SK-N-SH (cell line): ENCODE results near the gene SLC25A21. TPM values are rescaled to one million over a fixed set of nuclear protein-coding genes. Genes with fewer than 3 reads are reported as not detected.

ENCODE experiments used
- CTCF ChIA-PET: fragments of 300-600, 350-600 bp; formaldehyde crosslinking; extraction: SDS; loops from one replicate; lab custom pipeline; 2021; lab: Yijun Ruan, JAX
- POLR2A ChIA-PET: fragments of 350-600 bp; sonication (Branson Sonifier 250); formaldehyde crosslinking; extraction: SDS; loops from one replicate; lab custom pipeline; 2020; ENCODE audit warnings: antibody characterized with exemption, inconsistent platforms; lab: Yijun Ruan, JAX
- DNase-seq: peaks from one replicate; pipeline ENCODE4 v3.0.0; 2012
- H2AFZ ChIP-seq: fragments of 200-600 bp; sonication (generic); 2 replicates; pipeline ENCODE4 v1.8.1; 2016; ENCODE audit warnings: antibody characterized with exemption, mild to moderate bottlenecking, low read depth
- H3F3A ChIP-seq: fragments of 200-600 bp; sonication (generic); replicated peaks from 2 replicates; pipeline ENCODE3; 2016; ENCODE audit warnings: antibody characterized with exemption, mild to moderate bottlenecking; ENCODE audit not compliant: insufficient read depth
- H3K27ac ChIP-seq, 2 experiments: fragments of 200-500 bp in 1 of 2; fragments of 200-600 bp in 1 of 2; sonication (Bioruptor generic) in 1 of 2; sonication (generic), shearing (Covaris generic) in 1 of 2; 2 replicates each; pipeline versions ENCODE4 v1.5.1 to v1.6.1; 2014 to 2016; ENCODE audit warnings: low read depth in 2 of 2, inconsistent platforms in 1 of 2, low read length in 1 of 2, mild to moderate bottlenecking in 1 of 2, mixed read lengths in 1 of 2
- H3K27me3 ChIP-seq: fragments of 200-600 bp; sonication (generic), shearing (Covaris generic); 2 replicates; pipeline ENCODE4 v1.6.1; 2016; ENCODE audit warnings: mixed run types; ENCODE audit not compliant: insufficient read depth
- H3K36me3 ChIP-seq, 2 experiments: fragments of 200-500 bp in 1 of 2; fragments of 200-600 bp in 1 of 2; sonication (Bioruptor generic) in 1 of 2; sonication (generic) in 1 of 2; replicated peaks in 1 of 2; 2 replicates each; pipeline versions ENCODE3 to v1.5.1; 2014 to 2016; ENCODE audit warnings: low read length in 1 of 2, mild to moderate bottlenecking in 1 of 2; ENCODE audit not compliant: insufficient read depth in 2 of 2, control insufficient read depth in 1 of 2
- H3K4me1 ChIP-seq, 2 experiments: fragments of 200-500 bp in 1 of 2; fragments of 200-600 bp in 1 of 2; sonication (Bioruptor generic) in 1 of 2; sonication (generic), shearing (Covaris generic) in 1 of 2; 2 replicates each; pipeline versions ENCODE4 v1.5.1 to v1.6.1; 2014 to 2016; ENCODE audit warnings: low read depth in 1 of 2, low read length in 1 of 2, mixed run types in 1 of 2; ENCODE audit not compliant: insufficient read depth in 2 of 2, control insufficient read depth in 1 of 2
- H3K4me2 ChIP-seq: fragments of 200-600 bp; sonication (generic), shearing (Covaris generic); 2 replicates; pipeline ENCODE4 v1.6.1; 2017; ENCODE audit warnings: mixed run types
- H3K4me3 ChIP-seq, 2 experiments: fragments of 200-500 bp in 1 of 2; fragments of 200-600 bp in 1 of 2; sonication (Bioruptor generic) in 1 of 2; sonication (generic), shearing (Covaris generic) in 1 of 2; 2 replicates each; pipeline versions ENCODE4 v1.5.1 to v1.8.1; 2014 to 2016; ENCODE audit warnings: low read depth in 2 of 2, inconsistent platforms in 1 of 2, low read length in 1 of 2, mild to moderate bottlenecking in 1 of 2, mixed read lengths in 1 of 2, moderate library complexity in 1 of 2
- H3K79me2 ChIP-seq: fragments of 200-600 bp; sonication (generic); 2 replicates; pipeline ENCODE4 v1.8.1; 2017; ENCODE audit warnings: mild to moderate bottlenecking; ENCODE audit not compliant: insufficient read depth
- H3K9ac ChIP-seq: fragments of 200-600 bp; sonication (generic); 2 replicates; pipeline ENCODE4 v1.6.1; 2017; ENCODE audit warnings: mixed run types
- H3K9me2 ChIP-seq: fragments of 200-600 bp; sonication (generic); 2 replicates; pipeline ENCODE4 v1.6.1; 2017; ENCODE audit warnings: mixed run types
- H3K9me3 ChIP-seq: fragments of 200-600 bp; sonication (generic); 2 replicates; pipeline ENCODE4 v1.6.1; 2017; ENCODE audit warnings: mixed run types, mild to moderate bottlenecking, moderate library complexity
- H4K20me1 ChIP-seq: fragments of 200-600 bp; sonication (generic); 2 replicates; pipeline ENCODE4 v1.6.1; 2017; ENCODE audit warnings: mild to moderate bottlenecking, mixed run types; ENCODE audit not compliant: insufficient read depth
- EP300 ChIP-seq, 2 experiments: IDR thresholded peaks; 2 replicates each; pipeline versions ENCODE4 v1.4.0 to v1.6.1; 2012; ENCODE audit warnings: borderline replicate concordance in 1 of 2, low read depth in 1 of 2, low read length in 1 of 2
- FOSL2 ChIP-seq: IDR thresholded peaks from 2 replicates; pipeline ENCODE4 v1.4.0; 2012; ENCODE audit warnings: low read depth, mild to moderate bottlenecking, moderate library complexity, borderline replicate concordance
- JUND ChIP-seq: IDR thresholded peaks from 2 replicates; pipeline ENCODE4 v1.4.0; 2012
- MEF2A ChIP-seq: IDR thresholded peaks from 2 replicates; pipeline ENCODE4 v1.4.0; 2012; ENCODE audit warnings: low read depth, borderline replicate concordance
- MXI1 ChIP-seq: IDR thresholded peaks from 2 replicates; pipeline ENCODE4 v1.6.1; 2012; ENCODE audit warnings: mild to moderate bottlenecking, low read depth, low read length, improper control_type of control experiment
- NFIC ChIP-seq: IDR thresholded peaks from 2 replicates; pipeline ENCODE4 v1.4.0; 2012; ENCODE audit warnings: borderline replicate concordance
- RCOR1 ChIP-seq: fragments of 150-350 bp; IDR thresholded peaks from 2 replicates; pipeline ENCODE4 v1.6.1; 2017; ENCODE audit warnings: antibody characterized with exemption, low read length
- RXRA ChIP-seq: IDR thresholded peaks from 2 replicates; pipeline ENCODE4 v1.4.0; 2012; ENCODE audit warnings: low read depth, mild to moderate bottlenecking, borderline replicate concordance
- SIN3A ChIP-seq: IDR thresholded peaks from 2 replicates; pipeline ENCODE4 v1.6.1; 2012; ENCODE audit warnings: low read depth, mild to moderate bottlenecking, low read length, moderate library complexity, borderline replicate concordance
- YY1 ChIP-seq: IDR thresholded peaks from 2 replicates; pipeline ENCODE4 v1.4.0; 2012; ENCODE audit warnings: low read depth, mild to moderate bottlenecking
- WGBS: methylation state at CpG from one replicate; pipeline ENCODE4 v1.1.6; 2017; ENCODE audit warnings: low lambda C conversion rate; 5-methylcytosine and 5-hydroxymethylcytosine counted together
- polyA plus RNA-seq, 3 experiments: library from polyadenylated mRNA; depleted of rRNA; stranded (reverse); fragments of >200 nt; gene quantifications; 2 replicates each; pipeline ENCODE4 v1.2.3, GENCODE V29; 2012
- TF ChIP-seq, protein P1 (sequence below): fragments of 150-350 bp; IDR thresholded peaks from 2 replicates; pipeline ENCODE4 v1.6.1; 2016; ENCODE audit warnings: mild to moderate bottlenecking, low read depth, low read length
- TF ChIP-seq, protein P2 (sequence below): fragments of 150-350 bp; IDR thresholded peaks from 2 replicates; pipeline ENCODE4 v1.6.1; 2017; ENCODE audit warnings: antibody characterized with exemption, low read length, low read depth, borderline replicate concordance

SLC25A21 gene
- polyA plus RNA-seq, 1 of the 3 experiments (the other 2 are of a cell fraction), result not detected

DNA sequence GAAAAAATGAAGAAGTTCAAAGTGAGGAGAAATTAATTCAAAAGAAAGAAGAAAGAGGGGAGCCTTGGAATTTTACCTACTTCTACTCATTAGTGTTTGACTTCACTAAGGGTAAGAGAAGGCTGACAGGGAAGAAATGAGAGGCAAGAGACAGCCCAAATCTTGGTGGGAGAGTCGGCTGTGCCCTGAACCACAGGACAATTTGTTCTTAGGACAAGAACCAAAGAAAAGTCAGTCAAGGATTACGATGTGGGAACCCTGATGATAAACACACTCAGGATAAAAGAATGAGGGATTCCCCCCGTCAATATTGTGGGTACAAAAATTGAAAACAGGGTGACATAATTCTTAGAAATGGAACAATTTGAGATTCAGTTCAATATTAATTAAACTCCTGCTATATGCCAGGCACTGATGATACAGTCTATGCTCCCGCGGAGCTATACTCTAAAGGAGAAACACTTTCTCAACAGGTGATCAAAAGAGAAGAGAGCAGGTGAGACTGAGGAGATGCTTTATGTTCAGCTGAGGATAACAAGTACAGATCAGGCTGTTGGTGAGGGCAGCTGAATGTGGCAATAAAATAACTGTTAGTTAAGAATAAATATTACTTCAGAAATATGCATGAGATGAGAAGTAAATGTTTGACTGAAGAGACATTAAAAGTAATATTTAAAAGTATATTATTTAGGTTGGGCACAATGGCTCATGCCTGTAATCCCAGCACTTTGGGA, 175.4 kb downstream of the SLC25A21 start:
- Histone ChIP-seq H3K4me3 (no peak overlapping the region), H3K4me2 (no peak overlapping the region), H3K27ac (no peak overlapping the region), H3F3A (no peaks in the 10 kb centered on the region), H4K20me1 (no peaks in the 10 kb centered on the region), H3K27me3 (no peaks in the 10 kb centered on the region), H3K9me3 (no peaks in the 10 kb centered on the region), H3K36me3 (no peaks in the 10 kb centered on the region), H3K9me2 (no peaks in the 10 kb centered on the region), H3K79me2 (no peaks in the 10 kb centered on the region), H3K9ac (no peak overlapping the region), H3K4me1 (no peaks in the 10 kb centered on the region), H2AFZ (no peak overlapping the region)
- ChIA-PET POLR2A (no interaction called here), CTCF (no interaction called here)
- WGBS, result 12% methylated on average over 5 of the region's 5 CpGs
- no peak for DNase-seq
- TF ChIP-seq JUND (no peak), SIN3A (no peak), YY1 (no peak), NFIC (no peak)
- TF ChIP-seq, protein P1, sequence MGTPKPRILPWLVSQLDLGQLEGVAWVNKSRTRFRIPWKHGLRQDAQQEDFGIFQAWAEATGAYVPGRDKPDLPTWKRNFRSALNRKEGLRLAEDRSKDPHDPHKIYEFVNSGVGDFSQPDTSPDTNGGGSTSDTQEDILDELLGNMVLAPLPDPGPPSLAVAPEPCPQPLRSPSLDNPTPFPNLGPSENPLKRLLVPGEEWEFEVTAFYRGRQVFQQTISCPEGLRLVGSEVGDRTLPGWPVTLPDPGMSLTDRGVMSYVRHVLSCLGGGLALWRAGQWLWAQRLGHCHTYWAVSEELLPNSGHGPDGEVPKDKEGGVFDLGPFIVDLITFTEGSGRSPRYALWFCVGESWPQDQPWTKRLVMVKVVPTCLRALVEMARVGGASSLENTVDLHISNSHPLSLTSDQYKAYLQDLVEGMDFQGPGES, result no peak

DNA sequence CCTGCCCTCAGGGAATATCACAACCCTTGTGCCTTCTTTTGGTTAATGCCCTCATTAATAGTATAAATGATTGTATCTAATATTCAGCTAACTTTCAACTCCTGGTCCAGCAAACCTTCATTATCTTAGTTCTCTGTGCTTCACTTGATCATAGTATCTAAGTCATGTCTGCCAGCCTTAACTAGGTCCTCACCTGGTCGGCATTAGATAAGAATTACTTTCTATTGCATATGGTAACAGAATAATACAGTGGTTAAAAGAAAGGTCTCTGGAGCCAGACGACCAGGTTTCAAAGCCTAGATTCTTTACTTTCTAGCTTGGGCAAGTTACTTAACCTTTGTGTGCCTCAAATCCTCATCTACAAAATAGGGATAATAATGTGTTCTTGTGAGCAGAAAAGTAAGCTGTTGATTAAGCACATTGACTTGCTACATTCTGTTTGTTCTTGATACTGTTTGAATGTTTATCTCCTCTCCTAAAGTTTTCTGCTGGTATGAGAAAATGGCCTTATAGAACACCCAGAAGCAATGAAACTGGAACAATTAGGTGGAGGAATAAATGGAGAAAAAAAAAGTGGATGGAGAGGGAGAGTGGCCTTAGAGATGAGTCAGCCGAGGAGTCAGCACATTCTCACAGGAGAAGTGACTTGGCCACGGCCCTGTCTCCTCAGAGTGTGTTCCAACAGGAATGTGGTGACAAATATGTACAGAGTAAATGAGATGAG, 176.1 kb downstream of the SLC25A21 start:
- Histone ChIP-seq H3K79me2 (no peaks in the 10 kb centered on the region), H3K36me3 (no peaks in the 10 kb centered on the region), H3K27me3 (no peaks in the 10 kb centered on the region), H4K20me1 (no peaks in the 10 kb centered on the region), H3K9me3 (no peaks in the 10 kb centered on the region), H3K4me3 (no peak overlapping the region), H3F3A (no peaks in the 10 kb centered on the region), H3K4me2 (no peak overlapping the region), H3K4me1 (no peaks in the 10 kb centered on the region), H2AFZ (no peak overlapping the region), H3K9me2 (no peaks in the 10 kb centered on the region), H3K27ac (no peak overlapping the region), H3K9ac (no peak overlapping the region)
- no peak for DNase-seq
- POLR2A ChIA-PET, result no interaction called here
- WGBS, result 10% methylated on average over 4 of the region's 4 CpGs
- TF ChIP-seq EP300 (IDR thresholded peaks at IDR 0.05; ENCODE audit: borderline replicate concordance in 1 of 2, low read depth in 1 of 2, low read length in 1 of 2) (no peak), FOSL2 (no peak), RCOR1 (no peak), MEF2A (no peak), RXRA (no peak), MXI1 (no peak)
- TF ChIP-seq, protein P2, sequence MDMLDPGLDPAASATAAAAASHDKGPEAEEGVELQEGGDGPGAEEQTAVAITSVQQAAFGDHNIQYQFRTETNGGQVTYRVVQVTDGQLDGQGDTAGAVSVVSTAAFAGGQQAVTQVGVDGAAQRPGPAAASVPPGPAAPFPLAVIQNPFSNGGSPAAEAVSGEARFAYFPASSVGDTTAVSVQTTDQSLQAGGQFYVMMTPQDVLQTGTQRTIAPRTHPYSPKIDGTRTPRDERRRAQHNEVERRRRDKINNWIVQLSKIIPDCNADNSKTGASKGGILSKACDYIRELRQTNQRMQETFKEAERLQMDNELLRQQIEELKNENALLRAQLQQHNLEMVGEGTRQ, result no peak
- CTCF ChIA-PET, result no interaction called here
